Liver (tissue), 9 donors: Measurements from ENCODE around the gene MESP1. TPM values are rescaled to one million over a fixed set of nuclear protein-coding genes. Genes with fewer than 3 reads are reported as not detected.
A peak's percentile ranks its signal among the peaks of the same experiment; 100 is the strongest.

ENCODE experiments used
- DNase-seq: peaks from one replicate; pipeline ENCODE4 v3.0.0-alpha.2; 2017; ENCODE audit warnings: low spot score
- H3K27ac ChIP-seq, 2 donors: one replicate each; pipeline ENCODE4 v1.7.0; 2013; ENCODE audit warnings: inconsistent platforms in 2 of 2, low read length in 2 of 2, control low read depth in 1 of 2, low read depth in 1 of 2, mild to moderate bottlenecking in 1 of 2
- H3K27me3 ChIP-seq, 4 donors: one replicate each; pipeline versions ENCODE4 v1.6.1 to v1.7.0; 2013; ENCODE audit warnings: low read length in 3 of 4, inconsistent platforms in 1 of 4, mild to moderate bottlenecking in 1 of 4, moderate library complexity in 1 of 4; ENCODE audit not compliant: control insufficient read depth in 4 of 4, insufficient read depth in 4 of 4
- H3K36me3 ChIP-seq, 4 donors: one replicate each; pipeline versions ENCODE4 v1.6.1 to v1.7.0; 2013; ENCODE audit warnings: low read length in 3 of 4, mild to moderate bottlenecking in 3 of 4, low read depth in 1 of 4, moderate library complexity in 1 of 4; ENCODE audit not compliant: control insufficient read depth in 4 of 4, insufficient read depth in 3 of 4
- H3K4me1 ChIP-seq, 4 donors: one replicate each; pipeline versions ENCODE4 v1.6.1 to v1.7.0; 2013; ENCODE audit warnings: low read length in 3 of 4, mild to moderate bottlenecking in 3 of 4, moderate library complexity in 1 of 4; ENCODE audit not compliant: control insufficient read depth in 4 of 4, insufficient read depth in 4 of 4
- H3K4me3 ChIP-seq, 3 donors: one replicate each; pipeline versions ENCODE4 v1.6.1 to v1.7.0; 2013; ENCODE audit warnings: low read length in 3 of 3, control low read depth in 1 of 3, low read depth in 1 of 3, mild to moderate bottlenecking in 1 of 3
- H3K9ac ChIP-seq, 2 donors: one replicate each; pipeline ENCODE4 v1.7.0; 2013; ENCODE audit warnings: low read length in 2 of 2, mild to moderate bottlenecking in 2 of 2, moderate library complexity in 2 of 2, control low read depth in 1 of 2, low read depth in 1 of 2
- H3K9me3 ChIP-seq, 4 donors: one replicate each; pipeline versions ENCODE4 v1.6.1 to v1.7.0; 2013; ENCODE audit warnings: low read length in 3 of 4; ENCODE audit not compliant: control insufficient read depth in 4 of 4
- ATF3 ChIP-seq: IDR thresholded peaks from 2 replicates; pipeline ENCODE4 v1.6.1; 2016; ENCODE audit warnings: antibody characterized with exemption
- CTCF ChIP-seq: fragments of 150-350 bp; IDR thresholded peaks from 2 replicates; pipeline ENCODE4 v1.5.1; 2017; ENCODE audit warnings: improper control_type of control experiment, low read depth, low read length; ENCODE audit not compliant: missing input control
- FOXA1 ChIP-seq: IDR thresholded peaks from 2 replicates; pipeline ENCODE4 v1.6.1; 2016; ENCODE audit warnings: antibody characterized with exemption
- FOXA2 ChIP-seq: IDR thresholded peaks from 2 replicates; pipeline ENCODE4 v1.6.1; 2016; ENCODE audit warnings: antibody characterized with exemption
- HNF4A ChIP-seq, 2 donors: conservative IDR thresholded peaks; 2 replicates each; pipeline ENCODE4 v1.6.1; 2016; ENCODE audit warnings: antibody characterized with exemption in 2 of 2, mild to moderate bottlenecking in 2 of 2
- HNF4G ChIP-seq: IDR thresholded peaks from 2 replicates; pipeline ENCODE4 v1.6.1; 2016; ENCODE audit warnings: antibody characterized with exemption
- JUND ChIP-seq, 2 donors: IDR thresholded peaks; 2 replicates each; pipeline ENCODE4 v1.6.1; 2016; ENCODE audit warnings: antibody characterized with exemption in 2 of 2
- MAX ChIP-seq: IDR thresholded peaks from 2 replicates; pipeline ENCODE4 v1.6.1; 2016; ENCODE audit warnings: antibody characterized with exemption
- NR2F2 ChIP-seq: IDR thresholded peaks from 2 replicates; pipeline ENCODE4 v1.6.1; 2016; ENCODE audit warnings: antibody characterized with exemption
- RAD21 ChIP-seq, 2 donors: IDR thresholded peaks; 2 replicates each; pipeline ENCODE4 v1.6.1; 2016; ENCODE audit warnings: antibody characterized with exemption in 2 of 2, mild to moderate bottlenecking in 2 of 2
- REST ChIP-seq: IDR thresholded peaks from 2 replicates; pipeline ENCODE4 v1.6.1; 2016; ENCODE audit warnings: antibody characterized with exemption, mild to moderate bottlenecking
- RXRA ChIP-seq, 2 donors: IDR thresholded peaks; 2 replicates each; pipeline ENCODE4 v1.6.1; 2017 to 2018; ENCODE audit warnings: antibody characterized with exemption in 2 of 2, mild to moderate bottlenecking in 1 of 2
- SP1 ChIP-seq: IDR thresholded peaks from 2 replicates; pipeline ENCODE4 v1.6.1; 2018; ENCODE audit warnings: antibody characterized with exemption, mild to moderate bottlenecking
- TAF1 ChIP-seq: conservative IDR thresholded peaks from 2 replicates; pipeline ENCODE4 v1.6.1; 2016; ENCODE audit warnings: antibody characterized with exemption, mild to moderate bottlenecking
- ZBTB33 ChIP-seq: IDR thresholded peaks from 2 replicates; pipeline ENCODE4 v1.6.1; 2016; ENCODE audit warnings: antibody characterized with exemption
- WGBS: extraction: QIAGEN DNeasy Blood & Tissue Kit; methylation state at CpG from one replicate; pipeline ENCODE4 v1.1.7; 2013; 5-methylcytosine and 5-hydroxymethylcytosine counted together
- polyA plus RNA-seq, 2 donors: library from polyadenylated mRNA; stranded (reverse) in 1 of 2; unstranded in 1 of 2; fragments of 200-250 nt in 1 of 2; fragments of >200 nt in 1 of 2; fragmentation: Nextera tagmentation in 1 of 2; extraction: Ambion mirVana in 1 of 2; gene quantifications; one replicate each; pipeline versions ENCODE4 v1.2.1 to v1.2.3, GENCODE V29; 2013 to 2015
- total RNA-seq, 2 donors: library from RNA; depleted of rRNA; stranded (reverse); fragments of >200 nt; gene quantifications; one replicate each; pipeline ENCODE4 v1.2.3, GENCODE V29; 2014
- donor health status: healthy.
- donor health status: healthy.
- donor health status: healthy.
- donor health status: healthy.
- donor health status: healthy.

MESP1 gene
- total and polyA plus RNA-seq, 4 donors = 0.14 to 1.8 (median 0.84) TPM

GRCh38 chr15:89787944-89788343 is 36.9 kb upstream of the MESP1 start:
- no peaks in the 10 kb centered on the region for H3K9me3 ChIP-seq
- H3K27ac ChIP-seq = no peak overlapping the region
- H3K4me1 ChIP-seq = peaks cover 5 to 23% (median 20%) of the 10 kb centered on the region in 4 donors
- DNase-seq = no peak
- H3K36me3 ChIP-seq = peaks cover 24 to 48% (median 31%) of the 10 kb centered on the region in 4 donors
- TF ChIP-seq HNF4G (no peak), JUND (IDR thresholded peaks at IDR 0.05) (no peak), HNF4A (conservative IDR thresholded peaks at IDR 0.05) (no peak), FOXA1 (no peak), REST (no peak), NR2F2 (no peak), MAX (no peak), ATF3 (no peak), CTCF (no peak), SP1 (no peak), ZBTB33 (no peak), RXRA (IDR thresholded peaks at IDR 0.05) (no peak), TAF1 (no peak)
- H3K27me3 ChIP-seq = no peaks in the 10 kb centered on the region
- no peak overlapping the region for H3K4me3 ChIP-seq
- WGBS = 95% methylated on average over 3 of the region's 3 CpGs
- no peak overlapping the region for H3K9ac ChIP-seq

- no peaks in the 10 kb centered on the region for H3K9me3 ChIP-seq
- H3K4me3 ChIP-seq = no peak overlapping the region
- no peak overlapping the region for H3K9ac ChIP-seq
- peaks cover 14 to 27% (median 17%) of the 10 kb centered on the region in 4 donors for H3K36me3 ChIP-seq
- H3K4me1 ChIP-seq = peaks cover 5 to 35% (median 25%) of the 10 kb centered on the region in 4 donors
- DNase-seq = no peak
- peak in 1 of 2 donors; percentile 1 for TF ChIP-seq HNF4A (conservative IDR thresholded peaks at IDR 0.05)
- no peak for TF ChIP-seq TAF1
- TF ChIP-seq FOXA2 = no peak
- TF ChIP-seq ZBTB33 = no peak
- TF ChIP-seq RAD21 (IDR thresholded peaks at IDR 0.05) = no peak
- TF ChIP-seq NR2F2 = no peak
- no peak for TF ChIP-seq SP1
- no peak overlapping the region for H3K27ac ChIP-seq
- H3K27me3 ChIP-seq = no peaks in the 10 kb centered on the region
Measured at GRCh38 chr15:89785774-89786140, 34.7 kb upstream of the MESP1 start.
